ENCODE measurements around the gene RENBP. TPM values are rescaled to one million over a fixed set of nuclear protein-coding genes. Genes with fewer than 3 reads are reported as not detected.

RENBP gene
- total and polyA plus RNA-seq, 9 of the 15 experiments (the other 6 are each of a cell fraction or from before 2014, with no cell fraction given) = 0.07 to 14.8 (median 10.6) TPM; not detected in 1

- ChIA-PET POLR2A (interaction anchor here (1.0 to 4.2 kb wide), 2 partner anchors 8 to 12 kb away, joined by 3 to 24 read pairs; no protein-coding TSS in a partner anchor), CTCF (ENCODE audit: low intra/inter-chr PET ratio) (no interaction called here)
- FAIRE-seq (no peak), ATAC-seq (no peak), DNase-seq (ENCODE audit: extremely low read depth in 1 of 4, low spot score in 3 of 4) (no peak)
- in situ Hi-C loops (cut with MboI) = no loop called here
- Histone ChIP-seq H3K36me3 (ENCODE audit: control insufficient read depth, insufficient read depth, low read length) (peaks cover 100% of the 10 kb centered on the region; the same call in 2 of the 3 replicates), H2AFZ (ENCODE audit: low read depth, low read length) (no peak overlapping the region), H3K27me3 (ENCODE audit: control insufficient read depth in 2 of 2, insufficient read depth in 2 of 2, low read length in 2 of 2) (no peaks in the 10 kb centered on the region), H3K27ac (ENCODE audit: extremely low read depth, low read depth, low read length) (no peak overlapping the region), H3K4me3 (no peak overlapping the region), H3K9ac (ENCODE audit: insufficient read depth in 1 of 2, low read depth in 2 of 2, low read length in 2 of 2) (no peak overlapping the region), H3K4me2 (ENCODE audit: insufficient read depth, low read length) (no peak overlapping the region), H4K20me1 (replicated peaks; ENCODE audit: control insufficient read depth, insufficient read depth, low read length) (peaks cover 8% of the 10 kb centered on the region; the same call in 1 of the 2 replicates), H3K9me1 (ENCODE audit: control insufficient read depth, insufficient read depth, low read length) (no peaks in the 10 kb centered on the region), H3K4me1 (replicated peaks in 1 of 2; ENCODE audit: control insufficient read depth in 2 of 2, insufficient read depth in 2 of 2, low read length in 2 of 2) (peaks cover 0 to 7% of the 10 kb centered on the region in 2 experiments; a peak in 2 of 5 replicates), H3K9me3 (replicated peaks; ENCODE audit: control insufficient read depth, insufficient read depth, low read depth, low read length) (no peaks in the 10 kb centered on the region), H3K79me2 (ENCODE audit: control insufficient read depth, insufficient read depth, low read length) (peaks cover 29% of the 10 kb centered on the region)
- TF ChIP-seq DIDO1 (tag; IDR thresholded peaks at IDR 0.05; ENCODE audit: low read depth) (no peak), ATF6 (CRISPR knock-in tag; IDR thresholded peaks at IDR 0.05) (no peak), ZSCAN29 (IDR thresholded peaks at IDR 0.05) (no peak), GTF2B (IDR thresholded peaks at IDR 0.05; ENCODE audit: extremely low read depth, insufficient read length) (no peak), UBTF (IDR thresholded peaks at IDR 0.05; ENCODE audit: borderline replicate concordance in 1 of 2, low read depth in 2 of 2, low read length in 2 of 2) (no peak), ARID4B (CRISPR knock-in tag; IDR thresholded peaks at IDR 0.05) (no peak), PCBP1 (IDR thresholded peaks at IDR 0.05; ENCODE audit: low read depth, low read length, poor library complexity, severe bottlenecking) (no peak), EGR1 (conservative IDR thresholded peaks at IDR 0.05) (no peak)
- intact Hi-C loops (cut with micrococcal nuclease) = no loop called here
- BruUV-seq (replicated peaks) = no TSS peak
- WGBS (ENCODE audit: insufficient coverage, low coverage, missing lambda C conversion rate) = 97% methylated on average over 9 of the region's 16 CpGs
Measured at GRCh38 chrX:153960077-153960476, 15.6 kb upstream of the RENBP start.
